PC-9 (cell line): ENCODE measurements around the gene ACTG1.

Experiments used
- CTCF ChIP-seq: fragments of 200-600 bp; sonication (generic); conservative IDR thresholded peaks from 2 replicates; pipeline ENCODE4 v1.6.1; 2017; ENCODE audit warnings: mixed run types, antibody characterized with exemption, mild to moderate bottlenecking, moderate library complexity
- EZH2 ChIP-seq: fragments of 200-600 bp; sonication (generic); IDR thresholded peaks from 2 replicates; pipeline ENCODE4 v1.8.0; 2017; ENCODE audit warnings: antibody characterized with exemption, low read depth

DNA sequence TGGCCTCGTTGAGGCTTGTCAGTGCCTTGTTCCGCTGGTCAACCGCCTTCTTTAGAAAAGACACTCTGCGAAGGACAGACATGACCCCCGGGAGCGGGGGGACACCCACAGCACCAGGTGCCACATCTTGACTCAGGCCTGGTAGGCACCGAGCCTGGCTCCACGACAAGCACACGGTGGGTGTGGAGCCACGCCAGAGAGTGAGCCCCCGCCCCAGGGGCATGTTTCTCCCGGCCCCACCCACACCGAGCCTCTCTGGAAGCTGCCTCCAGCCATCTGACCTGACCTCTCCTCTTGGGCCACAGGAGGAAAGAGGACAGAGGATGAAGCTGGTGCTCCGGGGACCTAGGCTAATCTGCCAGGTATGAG is 35.0 kb upstream of the ACTG1 start:
- TF ChIP-seq CTCF: no peak
- no peak for TF ChIP-seq EZH2
